Measurements from ENCODE around the gene FAM43A. TPM values are rescaled to one million over a fixed set of nuclear protein-coding genes. Genes with fewer than 3 reads are reported as not detected.

The FAM43A gene
- polyA plus RNA-seq, 1 donor (not counting 4 experiments of a cell fraction or from before 2014, with no cell fraction given): 1.1 TPM

GRCh38 chr3:194688200-194688740 is 2.6 kb downstream of the FAM43A start:
- dilution Hi-C loops (cut with MboI; ENCODE audit: extremely low pct_ligation_motif_present, low sequenced_read_pairs): no loop called here
- no peak overlapping the region for H3K4me3 ChIP-seq (ENCODE audit: control insufficient read depth in 2 of 3, extremely low read depth in 1 of 3, insufficient read depth in 2 of 3, low read depth in 1 of 3, low read length in 3 of 3)
- no peak overlapping the region for H3K27ac ChIP-seq (ENCODE audit: control insufficient read depth, insufficient read depth, low read length)
- H3K4me2 ChIP-seq (ENCODE audit: control insufficient read depth, extremely low read depth, insufficient read depth, low read depth, low read length): no peak overlapping the region
- no peak for FAIRE-seq
- no peaks in the 10 kb centered on the region for H3K79me2 ChIP-seq (ENCODE audit: control insufficient read depth, insufficient read depth, low read length)
- H3K36me3 ChIP-seq (ENCODE audit: control insufficient read depth in 2 of 2, extremely low read depth in 1 of 2, insufficient read depth in 2 of 2, low read length in 2 of 2): no peaks in the 10 kb centered on the region
- H3K4me1 ChIP-seq (ENCODE audit: control insufficient read depth, extremely low read depth, insufficient read depth, low read length): peaks cover 17% of the 10 kb centered on the region
- no peaks in the 10 kb centered on the region for H4K20me1 ChIP-seq (ENCODE audit: control insufficient read depth, extremely low read depth, insufficient read depth, low read length)
- no peak for TF ChIP-seq EZH2 (IDR thresholded peaks at IDR 0.05; ENCODE audit: low read length)
- no peak overlapping the region for H3K9ac ChIP-seq (ENCODE audit: control insufficient read depth, extremely low read depth, insufficient read depth, low read length)
- no peaks in the 10 kb centered on the region for H3K9me1 ChIP-seq (ENCODE audit: control insufficient read depth, extremely low read depth, insufficient read depth, low read length)
- H3K9me3 ChIP-seq (ENCODE audit: control insufficient read depth, low read depth, low read length): no peaks in the 10 kb centered on the region
- H2AFZ ChIP-seq (ENCODE audit: control insufficient read depth, low read length): no peak overlapping the region
- DNase-seq (ENCODE audit: low read depth, low spot score): no peak
- peaks cover 16% of the 10 kb centered on the region for H3K27me3 ChIP-seq (ENCODE audit: control insufficient read depth, extremely low read depth, insufficient read depth, low read length)

- no peak overlapping the region for H3K4me3 ChIP-seq (ENCODE audit: control insufficient read depth in 2 of 3, extremely low read depth in 1 of 3, insufficient read depth in 2 of 3, low read depth in 1 of 3, low read length in 3 of 3)
- DNase-seq (ENCODE audit: low read depth, low spot score) (no peak), FAIRE-seq (no peak)
- H4K20me1 ChIP-seq (ENCODE audit: control insufficient read depth, extremely low read depth, insufficient read depth, low read length): no peaks in the 10 kb centered on the region
- no peak overlapping the region for H2AFZ ChIP-seq (ENCODE audit: control insufficient read depth, low read length)
- H3K36me3 ChIP-seq (ENCODE audit: control insufficient read depth in 2 of 2, extremely low read depth in 1 of 2, insufficient read depth in 2 of 2, low read length in 2 of 2): no peaks in the 10 kb centered on the region
- H3K27ac ChIP-seq (ENCODE audit: control insufficient read depth, insufficient read depth, low read length): no peak overlapping the region
- H3K9ac ChIP-seq (ENCODE audit: control insufficient read depth, extremely low read depth, insufficient read depth, low read length): no peak overlapping the region
- H3K79me2 ChIP-seq (ENCODE audit: control insufficient read depth, insufficient read depth, low read length): no peaks in the 10 kb centered on the region
- H3K4me2 ChIP-seq (ENCODE audit: control insufficient read depth, extremely low read depth, insufficient read depth, low read depth, low read length): no peak overlapping the region
- no peaks in the 10 kb centered on the region for H3K9me1 ChIP-seq (ENCODE audit: control insufficient read depth, extremely low read depth, insufficient read depth, low read length)
- no peak for TF ChIP-seq CTCF (optimal IDR thresholded peaks at IDR 0.05 in 1 of 3, IDR thresholded peaks at IDR 0.05 in 1 of 3, conservative IDR thresholded peaks at IDR 0.05 in 1 of 3; ENCODE audit: extremely low read depth in 1 of 3, insufficient read depth in 2 of 3, low read length in 3 of 3)
- TF ChIP-seq EZH2 (IDR thresholded peaks at IDR 0.05; ENCODE audit: low read length): no peak
- H3K27me3 ChIP-seq (ENCODE audit: control insufficient read depth, extremely low read depth, insufficient read depth, low read length): peaks cover 16% of the 10 kb centered on the region
- dilution Hi-C loops (cut with MboI; ENCODE audit: extremely low pct_ligation_motif_present, low sequenced_read_pairs): no loop called here
- no peaks in the 10 kb centered on the region for H3K9me3 ChIP-seq (ENCODE audit: control insufficient read depth, low read depth, low read length)
- peaks cover 15% of the 10 kb centered on the region for H3K4me1 ChIP-seq (ENCODE audit: control insufficient read depth, extremely low read depth, insufficient read depth, low read length)
Observed at GRCh38 chr3:194688946-194689345, 3.3 kb downstream of the FAM43A start.

DNA sequence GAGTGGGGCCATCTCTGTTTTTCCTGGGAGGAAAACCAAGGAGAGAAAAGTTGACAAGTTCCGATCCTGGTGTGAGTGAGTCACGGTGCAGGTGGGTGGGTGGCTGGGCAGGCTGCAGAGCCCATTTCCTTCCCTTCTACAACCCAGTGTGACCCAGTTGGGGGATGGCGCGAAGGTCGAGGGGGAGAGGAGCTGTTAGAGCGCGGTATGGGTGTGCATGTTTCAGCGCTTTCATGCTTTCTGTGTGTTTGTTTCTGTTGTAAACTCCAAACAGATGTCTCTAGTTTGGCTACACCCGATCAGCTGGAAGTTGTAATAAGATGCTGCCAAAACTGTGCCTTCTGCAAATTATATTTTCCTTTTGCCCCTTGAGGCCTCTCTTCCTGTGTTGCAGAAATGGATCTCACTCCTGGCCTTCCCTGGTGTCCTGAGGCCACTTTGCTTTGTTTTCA is 3.8 kb downstream of the FAM43A start:
- Histone ChIP-seq H3K9me1 (ENCODE audit: control insufficient read depth, extremely low read depth, insufficient read depth, low read length) (no peaks in the 10 kb centered on the region), H3K36me3 (ENCODE audit: control insufficient read depth in 2 of 2, extremely low read depth in 1 of 2, insufficient read depth in 2 of 2, low read length in 2 of 2) (no peaks in the 10 kb centered on the region), H3K27me3 (ENCODE audit: control insufficient read depth, extremely low read depth, insufficient read depth, low read length) (peaks cover 16% of the 10 kb centered on the region), H3K4me2 (ENCODE audit: control insufficient read depth, extremely low read depth, insufficient read depth, low read depth, low read length) (no peak overlapping the region), H4K20me1 (ENCODE audit: control insufficient read depth, extremely low read depth, insufficient read depth, low read length) (no peaks in the 10 kb centered on the region), H3K4me1 (ENCODE audit: control insufficient read depth, extremely low read depth, insufficient read depth, low read length) (peaks cover 15% of the 10 kb centered on the region), H3K4me3 (ENCODE audit: control insufficient read depth in 2 of 3, extremely low read depth in 1 of 3, insufficient read depth in 2 of 3, low read depth in 1 of 3, low read length in 3 of 3) (no peak overlapping the region), H3K27ac (ENCODE audit: control insufficient read depth, insufficient read depth, low read length) (no peak overlapping the region), H3K79me2 (ENCODE audit: control insufficient read depth, insufficient read depth, low read length) (no peaks in the 10 kb centered on the region), H3K9ac (ENCODE audit: control insufficient read depth, extremely low read depth, insufficient read depth, low read length) (no peak overlapping the region), H2AFZ (ENCODE audit: control insufficient read depth, low read length) (no peak overlapping the region), H3K9me3 (ENCODE audit: control insufficient read depth, low read depth, low read length) (no peaks in the 10 kb centered on the region)
- TF ChIP-seq EZH2 (IDR thresholded peaks at IDR 0.05; ENCODE audit: low read length) (no peak), CTCF (optimal IDR thresholded peaks at IDR 0.05 in 1 of 3, IDR thresholded peaks at IDR 0.05 in 1 of 3, conservative IDR thresholded peaks at IDR 0.05 in 1 of 3; ENCODE audit: extremely low read depth in 1 of 3, insufficient read depth in 2 of 3, low read length in 3 of 3) (no peak)
- dilution Hi-C loops (cut with MboI; ENCODE audit: extremely low pct_ligation_motif_present, low sequenced_read_pairs): no loop called here
- DNase-seq (ENCODE audit: low read depth, low spot score) (no peak), FAIRE-seq (no peak)

Measured in keratinocyte (primary cell).